ENCODE data around the gene HOTAIR. TPM values are rescaled to one million over a fixed set of nuclear protein-coding genes. Genes with fewer than 3 reads are reported as not detected.

HOTAIR gene
- total RNA-seq, 2 donors from 2014 or later: not detected

DNA sequence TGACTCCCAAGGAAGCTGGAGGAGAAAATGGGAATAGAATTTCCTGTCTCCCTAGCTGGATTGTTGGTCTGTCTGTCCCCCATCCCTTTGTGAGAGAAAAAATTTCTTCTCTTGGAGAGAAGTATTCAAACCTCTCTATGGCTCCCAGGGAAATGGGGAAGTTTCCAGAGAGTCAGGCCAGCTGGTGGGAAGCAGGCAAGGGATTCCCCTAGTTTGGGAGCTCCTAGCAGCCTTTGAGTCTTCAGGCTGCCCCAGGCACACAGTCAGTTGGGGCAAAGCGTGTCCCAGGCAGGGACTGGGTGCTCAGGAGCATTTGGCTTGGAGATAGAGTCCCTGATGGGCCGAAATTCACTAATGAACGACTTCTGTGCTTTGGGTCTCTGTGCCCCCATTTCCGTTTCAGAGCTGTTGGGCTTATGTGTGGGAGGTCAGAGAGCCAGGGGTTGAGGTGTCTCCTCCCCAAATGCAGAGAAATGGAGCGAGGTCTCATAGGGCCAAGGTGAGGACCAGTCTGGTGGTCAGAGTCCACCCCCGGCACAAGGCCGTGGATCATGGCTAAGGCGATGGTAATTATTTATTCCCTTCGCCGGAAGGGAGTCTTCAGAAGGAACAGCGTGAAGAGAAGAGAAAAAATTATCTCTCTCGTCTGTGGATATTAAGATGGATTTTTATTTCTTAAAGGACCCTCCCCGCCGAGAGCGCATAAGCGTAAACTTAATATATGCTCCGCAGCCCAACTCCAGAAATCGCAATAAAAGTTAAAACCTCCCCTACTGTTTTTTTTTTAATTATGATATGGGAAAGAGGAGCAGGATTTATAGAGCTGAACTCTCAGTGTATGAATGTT lies 18.6 kb upstream of the HOTAIR start:
- Mint-ChIP-seq H3K4me3 (peak overlapping the region; percentile 49), H3K4me1 (peaks cover 46% of the 10 kb centered on the region), H3K27ac (peak overlapping the region; percentile 0), H3K27me3 (peaks cover 94% of the 10 kb centered on the region), H3K36me3 (ENCODE audit: low read depth) (peaks cover 8% of the 10 kb centered on the region)
- H3K9me3 ChIP-seq (ENCODE audit: control insufficient read depth, low read length, poor library complexity, severe bottlenecking): no peaks in the 10 kb centered on the region
- ATAC-seq: no peak
- DNase-seq: no peak

DNA sequence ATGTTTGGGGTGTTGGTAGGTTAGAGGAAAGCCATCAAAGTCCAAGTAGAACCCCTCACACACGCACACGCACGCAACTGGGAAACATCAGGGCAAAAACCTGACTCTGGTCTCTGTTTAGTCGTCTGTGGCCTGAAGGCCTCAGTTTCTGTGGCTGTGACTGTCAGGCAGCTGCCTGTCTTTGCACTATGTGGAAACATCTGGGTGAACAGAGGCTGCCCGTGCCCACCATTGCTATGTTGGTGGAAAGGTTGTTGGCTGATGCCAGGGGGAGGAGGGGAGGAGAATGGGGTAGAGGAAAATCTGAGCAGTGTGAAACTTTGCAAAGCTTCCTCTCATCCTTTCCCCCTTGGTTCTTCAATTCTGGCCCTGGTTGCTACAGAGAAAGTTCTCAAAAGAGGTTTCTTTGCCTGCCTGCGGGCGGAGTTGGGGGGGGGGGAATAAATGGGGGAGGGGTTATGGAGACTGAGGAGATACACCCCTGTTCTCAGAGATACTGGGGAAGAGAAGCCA lies 17.7 kb upstream of the HOTAIR start:
- peaks cover 45% of the 10 kb centered on the region for H3K4me1 Mint-ChIP-seq

DNA sequence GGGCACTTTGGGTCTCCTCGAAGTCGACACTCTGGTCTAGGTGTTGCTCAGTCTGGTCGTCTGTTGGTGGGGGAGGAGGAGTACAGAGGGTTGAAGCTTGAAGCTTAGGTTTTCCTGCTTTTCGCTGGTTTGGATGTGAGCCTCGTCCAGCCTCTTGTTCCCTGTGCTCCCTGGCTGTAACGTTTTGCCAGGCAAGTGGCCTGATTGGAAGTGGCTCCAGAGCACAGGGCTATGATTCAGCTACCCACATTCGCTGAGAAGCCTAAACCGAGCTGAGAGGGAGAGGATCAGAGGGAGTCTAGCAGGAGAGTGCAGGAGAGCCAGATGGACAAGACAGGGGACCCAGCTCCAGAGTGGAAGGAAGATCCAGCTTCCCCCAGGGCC lies 16.3 kb upstream of the HOTAIR start:
- Mint-ChIP-seq H3K27ac (no peak overlapping the region), H3K4me1 (peaks cover 45% of the 10 kb centered on the region), H3K4me3 (no peak overlapping the region), H3K36me3 (ENCODE audit: low read depth) (peaks cover 4% of the 10 kb centered on the region), H3K27me3 (peaks cover 96% of the 10 kb centered on the region)
- no peaks in the 10 kb centered on the region for H3K9me3 ChIP-seq (ENCODE audit: control insufficient read depth, low read length, poor library complexity, severe bottlenecking)
- DNase-seq (no peak), ATAC-seq (no peak)

More for the DNA sequence above, 17.7 kb upstream of the HOTAIR start:
- H3K27me3 Mint-ChIP-seq: peaks cover 94% of the 10 kb centered on the region
- DNase-seq (no peak), ATAC-seq (no peak)
- H3K27ac Mint-ChIP-seq: no peak overlapping the region
- peaks cover 4% of the 10 kb centered on the region for H3K36me3 Mint-ChIP-seq (ENCODE audit: low read depth)
- H3K4me3 Mint-ChIP-seq: no peak overlapping the region
- no peaks in the 10 kb centered on the region for H3K9me3 ChIP-seq (ENCODE audit: control insufficient read depth, low read length, poor library complexity, severe bottlenecking)

DNA sequence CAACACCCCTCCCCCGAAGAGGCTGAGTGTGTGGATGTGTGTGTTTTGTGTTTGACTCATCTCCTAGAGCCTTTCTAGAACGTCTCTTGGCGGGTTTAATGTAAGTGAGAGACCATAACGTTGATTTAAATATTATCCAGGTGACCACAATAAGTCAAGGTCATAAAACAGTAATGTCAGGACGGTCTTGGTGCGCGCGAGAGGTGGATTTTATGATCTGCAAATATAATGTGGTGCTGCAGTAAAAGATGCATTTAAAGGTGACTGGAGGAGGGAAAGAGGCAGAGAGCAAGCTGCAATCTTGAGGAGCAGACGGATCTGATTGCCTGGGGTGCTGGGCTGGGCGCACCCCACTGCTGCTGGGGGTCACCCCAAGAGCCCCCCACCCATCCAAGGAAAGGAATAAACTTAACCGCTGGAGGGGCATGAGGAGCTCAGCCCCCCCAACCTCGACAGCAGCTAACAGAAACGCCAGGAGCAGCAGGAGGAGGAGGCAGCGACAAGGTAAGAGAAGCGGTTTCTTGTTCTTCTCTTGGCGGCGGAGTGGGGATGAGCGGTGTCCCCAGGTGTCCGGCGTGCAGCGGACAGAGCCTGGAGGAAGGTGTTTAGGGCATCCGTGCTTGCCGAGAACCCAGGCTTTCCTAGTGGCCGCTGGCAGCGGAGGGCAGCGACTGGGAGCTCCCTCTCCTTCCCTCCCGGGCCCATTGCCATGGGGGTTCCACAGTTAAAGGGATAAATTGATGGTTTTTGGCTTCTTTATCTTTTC lies 15.7 kb upstream of the HOTAIR start:
- peak overlapping the region; percentile 77 for H3K27ac Mint-ChIP-seq
- peaks cover 42% of the 10 kb centered on the region for H3K4me1 Mint-ChIP-seq
- H3K36me3 Mint-ChIP-seq (ENCODE audit: low read depth): peaks cover 4% of the 10 kb centered on the region
- no peak for DNase-seq
- ATAC-seq: no peak
- peaks cover 94% of the 10 kb centered on the region for H3K27me3 Mint-ChIP-seq
- no peaks in the 10 kb centered on the region for H3K9me3 ChIP-seq (ENCODE audit: control insufficient read depth, low read length, poor library complexity, severe bottlenecking)
- peak overlapping the region; percentile 71 for H3K4me3 Mint-ChIP-seq

DNA sequence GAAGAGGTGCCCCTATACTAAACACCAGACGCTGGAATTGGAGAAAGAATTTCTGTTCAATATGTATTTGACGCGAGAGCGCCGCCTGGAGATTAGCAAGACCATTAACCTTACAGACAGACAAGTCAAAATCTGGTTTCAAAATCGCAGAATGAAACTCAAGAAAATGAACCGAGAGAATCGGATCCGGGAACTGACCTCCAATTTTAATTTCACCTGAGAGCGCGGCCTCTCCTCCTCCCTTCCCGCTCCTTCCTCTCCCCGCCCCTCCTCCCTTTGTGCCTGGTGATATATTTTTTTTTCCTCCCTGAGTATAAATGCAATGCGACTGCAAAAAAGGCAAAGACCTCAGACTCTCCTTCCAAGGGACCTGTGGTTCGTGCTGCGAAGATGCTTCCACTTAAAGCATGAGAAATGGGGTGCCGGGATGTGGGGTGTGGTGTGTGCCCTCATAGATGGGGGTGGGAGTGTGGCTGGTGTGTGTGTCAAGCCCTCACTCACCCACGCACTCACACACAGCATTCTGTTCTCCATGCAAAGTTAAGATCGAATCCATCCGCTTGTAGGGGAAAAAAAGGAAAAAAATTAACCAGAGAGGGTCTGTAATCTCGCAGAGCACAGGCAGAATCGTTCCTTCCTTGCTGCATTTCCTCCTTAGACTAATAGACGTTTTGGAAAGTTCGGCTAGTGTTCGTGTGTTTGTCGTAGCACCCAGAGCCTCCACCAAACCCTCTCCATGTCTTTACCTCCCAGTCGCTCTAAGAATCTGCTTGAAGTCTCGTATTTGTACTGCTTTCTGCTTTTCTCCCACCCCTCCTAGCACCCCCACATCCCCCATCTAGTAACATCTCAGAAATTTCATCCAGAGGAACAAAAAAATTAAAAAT lies 14.7 kb upstream of the HOTAIR start:
- ATAC-seq (no peak), DNase-seq (no peak)
- H3K36me3 Mint-ChIP-seq (ENCODE audit: low read depth): peaks cover 4% of the 10 kb centered on the region
- H3K27me3 Mint-ChIP-seq: peaks cover 90% of the 10 kb centered on the region
- H3K4me3 Mint-ChIP-seq: peak overlapping the region; percentile 55
- no peaks in the 10 kb centered on the region for H3K9me3 ChIP-seq (ENCODE audit: control insufficient read depth, low read length, poor library complexity, severe bottlenecking)
- peaks cover 45% of the 10 kb centered on the region for H3K4me1 Mint-ChIP-seq
- H3K27ac Mint-ChIP-seq: peak overlapping the region; percentile 77

DNA sequence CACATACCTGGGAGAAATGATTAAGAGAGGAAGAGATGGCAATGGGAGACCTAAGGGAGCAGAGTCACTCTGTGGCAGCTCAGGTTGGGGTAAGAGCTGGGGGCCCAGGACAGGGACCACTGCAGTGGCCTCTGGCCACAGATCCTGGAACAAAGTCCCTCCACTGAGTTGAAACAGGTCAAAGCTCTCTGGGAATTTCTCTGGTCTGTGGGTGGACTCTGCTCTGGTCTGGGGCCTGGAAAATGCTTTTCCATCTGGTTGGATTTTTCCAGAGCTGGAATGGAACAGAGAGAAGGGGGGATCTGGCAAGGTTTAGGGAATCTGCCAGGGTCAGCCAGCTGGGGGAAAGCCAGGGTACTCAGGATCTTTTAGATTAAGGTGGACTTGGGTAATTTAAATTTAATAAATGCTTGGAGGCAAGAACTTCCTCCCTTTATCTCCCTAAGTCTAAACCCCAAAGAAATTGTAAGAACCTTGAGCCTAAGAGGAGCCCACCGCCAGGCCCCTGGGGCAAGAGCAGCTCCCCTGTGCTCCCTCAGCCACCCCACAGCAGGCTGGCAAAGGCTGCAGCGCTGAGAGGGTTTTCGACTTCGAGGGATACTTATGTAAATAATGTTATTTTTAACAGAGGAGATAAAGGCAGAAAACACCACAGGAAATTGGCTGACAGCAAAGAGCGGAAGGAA lies 13.9 kb upstream of the HOTAIR start:
- DNase-seq: no peak

GRCh38 chr12:53987787-53988230 lies 13.1 kb upstream of the HOTAIR start:
- Mint-ChIP-seq H3K4me1 (peaks cover 43% of the 10 kb centered on the region), H3K4me3 (no peak overlapping the region), H3K27me3 (peaks cover 90% of the 10 kb centered on the region), H3K27ac (no peak overlapping the region), H3K36me3 (ENCODE audit: low read depth) (peaks cover 4% of the 10 kb centered on the region)
- no peaks in the 10 kb centered on the region for H3K9me3 ChIP-seq (ENCODE audit: control insufficient read depth, low read length, poor library complexity, severe bottlenecking)
- DNase-seq (no peak), ATAC-seq (no peak)

More for the DNA sequence above, 13.9 kb upstream of the HOTAIR start:
- Mint-ChIP-seq H3K27me3 (peaks cover 89% of the 10 kb centered on the region), H3K4me1 (peaks cover 43% of the 10 kb centered on the region), H3K36me3 (ENCODE audit: low read depth) (peaks cover 4% of the 10 kb centered on the region), H3K27ac (no peak overlapping the region), H3K4me3 (peak overlapping the region; percentile 55)
- no peaks in the 10 kb centered on the region for H3K9me3 ChIP-seq (ENCODE audit: control insufficient read depth, low read length, poor library complexity, severe bottlenecking)
- no peak for ATAC-seq

DNA sequence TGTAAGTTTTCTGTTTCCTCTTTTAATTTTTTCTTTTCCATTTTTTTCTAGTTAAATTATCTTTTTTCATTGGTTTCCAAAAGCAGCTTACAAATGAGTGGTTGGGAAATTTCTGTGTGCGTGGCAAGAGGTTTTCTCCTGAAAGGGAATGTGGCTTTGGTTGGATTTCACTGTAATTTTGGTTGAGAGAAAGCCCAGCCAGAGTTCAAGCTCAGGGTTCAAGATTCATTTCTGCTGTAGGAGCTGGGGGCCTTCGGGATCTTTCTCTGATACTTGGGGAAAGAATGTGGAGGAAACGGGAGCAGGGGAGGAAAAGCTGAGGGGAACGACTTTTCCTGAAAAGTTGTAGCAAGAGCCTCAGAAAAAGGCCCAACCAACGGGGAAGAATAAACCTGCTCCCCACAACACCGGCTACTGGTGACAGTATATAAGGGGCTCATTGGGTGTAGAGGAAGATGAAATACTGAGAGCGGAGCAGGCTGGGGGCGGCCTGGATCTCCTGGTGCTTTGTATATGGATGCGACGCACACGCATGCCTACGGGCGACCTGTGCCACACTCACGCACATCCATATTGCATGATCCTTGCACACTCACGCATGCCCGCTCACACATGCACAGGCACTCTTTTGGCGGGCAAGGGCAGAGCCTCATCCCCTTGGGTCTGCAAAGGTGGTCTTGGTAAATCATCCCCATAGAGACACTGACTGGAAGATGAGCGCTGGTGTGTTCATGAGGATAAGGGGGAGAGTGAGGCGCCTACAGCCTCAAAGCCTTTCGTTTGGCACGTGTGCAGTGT lies 12.1 kb upstream of the HOTAIR start:
- Mint-ChIP-seq H3K27ac (peak overlapping the region; percentile 53), H3K36me3 (ENCODE audit: low read depth) (peaks cover 4% of the 10 kb centered on the region), H3K27me3 (peaks cover 91% of the 10 kb centered on the region), H3K4me3 (peak overlapping the region; percentile 7), H3K4me1 (peaks cover 43% of the 10 kb centered on the region)
- DNase-seq (no peak), ATAC-seq (no peak)
- H3K9me3 ChIP-seq (ENCODE audit: control insufficient read depth, low read length, poor library complexity, severe bottlenecking): no peaks in the 10 kb centered on the region

- peaks cover 42% of the 10 kb centered on the region for H3K4me1 Mint-ChIP-seq
- peak overlapping the region; percentile 82 for H3K4me3 Mint-ChIP-seq
- H3K9me3 ChIP-seq (ENCODE audit: control insufficient read depth, low read length, poor library complexity, severe bottlenecking): no peaks in the 10 kb centered on the region
- H3K27ac Mint-ChIP-seq: peak overlapping the region; percentile 80
- peaks cover 91% of the 10 kb centered on the region for H3K27me3 Mint-ChIP-seq
- peaks cover 4% of the 10 kb centered on the region for H3K36me3 Mint-ChIP-seq (ENCODE audit: low read depth)
- ATAC-seq (no peak), DNase-seq (no peak)
These were observed 11.4 kb upstream of the HOTAIR start for GRCh38 chr12:53985994-53986685.

- no peaks in the 10 kb centered on the region for H3K9me3 ChIP-seq (ENCODE audit: control insufficient read depth, low read length, poor library complexity, severe bottlenecking)
- Mint-ChIP-seq H3K27me3 (peaks cover 91% of the 10 kb centered on the region), H3K4me1 (peaks cover 42% of the 10 kb centered on the region), H3K36me3 (ENCODE audit: low read depth) (peaks cover 4% of the 10 kb centered on the region), H3K27ac (peak overlapping the region; percentile 80), H3K4me3 (peak overlapping the region; percentile 82)
- no peak for DNase-seq
- no peak for ATAC-seq
These were observed 10.9 kb upstream of the HOTAIR start for GRCh38 chr12:53985692-53985993.

DNA sequence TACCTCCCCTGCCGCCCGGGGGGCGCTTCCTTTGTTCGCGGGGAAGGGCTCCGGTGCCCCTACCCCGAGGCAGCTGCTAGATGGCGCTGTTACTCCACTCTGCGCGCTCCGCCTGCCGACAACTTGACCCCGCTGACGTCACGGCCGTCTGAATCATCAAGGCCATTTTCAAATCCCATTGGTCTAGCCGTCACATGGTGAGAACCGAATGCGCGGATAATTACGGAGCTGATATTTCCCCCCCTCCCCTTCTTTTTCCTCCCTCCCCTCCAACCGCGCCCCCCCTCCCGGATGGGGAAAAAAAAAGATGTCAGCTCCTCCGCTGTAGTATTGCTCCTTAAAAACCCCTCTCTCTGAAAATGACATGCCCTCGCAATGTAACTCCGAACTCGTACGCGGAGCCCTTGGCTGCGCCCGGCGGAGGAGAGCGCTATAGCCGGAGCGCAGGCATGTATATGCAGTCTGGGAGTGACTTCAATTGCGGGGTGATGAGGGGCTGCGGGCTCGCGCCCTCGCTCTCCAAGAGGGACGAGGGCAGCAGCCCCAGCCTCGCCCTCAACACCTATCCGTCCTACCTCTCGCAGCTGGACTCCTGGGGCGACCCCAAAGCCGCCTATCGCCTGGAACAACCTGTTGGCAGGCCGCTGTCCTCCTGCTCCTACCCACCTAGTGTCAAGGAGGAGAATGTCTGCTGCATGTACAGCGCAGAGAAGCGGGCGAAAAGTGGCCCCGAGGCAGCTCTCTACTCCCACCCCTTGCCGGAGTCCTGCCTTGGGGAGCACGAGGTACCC lies 10.3 kb upstream of the HOTAIR start, which contains the start of gene HOXC10:
HOXC10 (plus strand) TSS at position 246 of the 791 bp plus-strand sequence; CDS start at position 360, 114 bp downstream.
- Mint-ChIP-seq H3K4me1 (peaks cover 41% of the 10 kb centered on the region), H3K27ac (peak within 1 kb of the TSS; percentile 80), H3K4me3 (peak within 1 kb of the TSS; percentile 82), H3K36me3 (ENCODE audit: low read depth) (no peaks in the 10 kb centered on the region), H3K27me3 (peaks cover 91% of the 10 kb centered on the region)
- no peaks in the 10 kb centered on the region for H3K9me3 ChIP-seq (ENCODE audit: control insufficient read depth, low read length, poor library complexity, severe bottlenecking)
- peak in 2 of 3 donors; percentile 44 for DNase-seq
- peak; percentile 47 for ATAC-seq
